ENCODE measurements around the gene OR11H7. TPM values are rescaled to one million over a fixed set of nuclear protein-coding genes. Genes with fewer than 3 reads are reported as not detected.

The OR11H7 gene
- total RNA-seq, 2 experiments from 2014 or later = not detected

Other genes starting within 250 kb of the OR11H7 start
- not detected for gene OR4Q2, start 226.8 kb upstream of the OR11H7 start, total RNA-seq
- gene OR4K14, start 209.7 kb upstream of the OR11H7 start, total RNA-seq = not detected
- not detected for gene OR4K13, start 192.9 kb upstream of the OR11H7 start, total RNA-seq
- not detected for gene OR4L1, start 168.9 kb upstream of the OR11H7 start, total RNA-seq
- not detected for gene OR4K17, start 118.2 kb upstream of the OR11H7 start, total RNA-seq
- not detected for gene OR4N5, start 90.2 kb upstream of the OR11H7 start, total RNA-seq
- gene OR11G2, start 38.1 kb upstream of the OR11H7 start, total RNA-seq = not detected
- gene OR11H6, start 5.3 kb upstream of the OR11H7 start, total RNA-seq = not detected
- gene OR11H4, start 10.3 kb downstream of the OR11H7 start, total RNA-seq = not detected
- 10 to 100 TPM; 22.7 to 23.5 TPM for gene TTC5, start 77.0 kb downstream of the OR11H7 start, total RNA-seq
- 10 to 100 TPM; 30.8 to 32.1 TPM for gene CCNB1IP1, start 104.3 kb downstream of the OR11H7 start, total RNA-seq
- gene PARP2, start 114.7 kb downstream of the OR11H7 start, total RNA-seq = 10 to 100 TPM; 28.6 to 32.5 TPM
- gene TEP1, start 184.5 kb downstream of the OR11H7 start, total RNA-seq = 10 to 100 TPM; 38.1 to 42.9 TPM
- gene KLHL33, start 207.2 kb downstream of the OR11H7 start, total RNA-seq = under 1 TPM; 0.15 to 0.17 TPM
- gene OSGEP, start 225.8 kb downstream of the OR11H7 start, total RNA-seq = 10 to 100 TPM; 58.5 to 59.8 TPM
- 100 to 1,000 TPM; 131 to 144 TPM for gene APEX1, start 226.2 kb downstream of the OR11H7 start, total RNA-seq
- 10 to 100 TPM; 33.9 to 40.8 TPM for gene PIP4P1, start 232.5 kb downstream of the OR11H7 start, total RNA-seq
- 100 to 1,000 TPM; 178 to 183 TPM for gene PNP, start 240.4 kb downstream of the OR11H7 start, total RNA-seq

Measured in activated CD4-positive, alpha-beta T cell treated with anti-CD3 and anti-CD28 coated beads, Interleukin-2, amount 10 ng/mL, durations not matched to agents 7 days and 5 days (primary cell).